22Rv1 (cell line): ENCODE results near the gene OLFM4.

Source experiments
- ZFX ChIP-seq: fragments of 450-650 bp; IDR thresholded peaks from 2 replicates; pipeline ENCODE4 v1.6.1; 2017; ENCODE audit warnings: antibody characterized with exemption, borderline replicate concordance
- TF ChIP-seq, protein P1 (sequence below): fragments of 450-650 bp; IDR thresholded peaks from 2 replicates; pipeline ENCODE4 v1.5.1; 2017; ENCODE audit warnings: mild to moderate bottlenecking

DNA sequence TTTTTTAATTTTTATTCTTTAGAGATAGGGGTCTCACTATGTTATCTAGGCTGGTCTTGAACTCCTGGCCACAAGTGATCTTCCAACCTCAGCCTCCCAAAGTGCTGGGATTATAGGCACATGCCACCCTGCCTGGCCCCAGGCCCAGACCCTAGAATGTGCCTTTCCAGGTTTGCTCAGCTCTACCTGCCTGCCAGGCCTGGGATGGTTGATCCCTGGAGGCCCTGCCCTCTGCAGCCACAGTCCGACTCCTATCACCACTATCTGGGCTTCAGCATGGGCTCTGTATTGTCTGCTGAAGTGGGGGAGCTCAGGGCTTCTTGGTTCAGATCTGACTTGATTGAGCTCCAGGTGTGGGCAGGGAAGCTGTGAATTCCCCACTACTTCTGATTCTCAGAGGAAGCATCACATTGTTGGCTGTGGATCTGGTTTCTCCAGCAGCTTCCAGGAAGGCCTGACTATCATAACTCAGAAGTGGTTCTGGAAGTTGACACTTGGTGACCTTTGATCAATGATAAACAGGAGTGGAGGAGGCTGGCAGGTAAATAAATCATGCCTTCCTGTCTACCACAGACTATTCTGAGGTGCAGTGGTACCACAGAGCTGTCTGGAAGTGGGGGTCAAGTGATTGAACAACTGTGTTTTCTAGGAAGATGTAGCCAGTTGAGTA is 71.9 kb downstream of the OLFM4 start:
- no peak for TF ChIP-seq ZFX
- TF ChIP-seq, protein P1, sequence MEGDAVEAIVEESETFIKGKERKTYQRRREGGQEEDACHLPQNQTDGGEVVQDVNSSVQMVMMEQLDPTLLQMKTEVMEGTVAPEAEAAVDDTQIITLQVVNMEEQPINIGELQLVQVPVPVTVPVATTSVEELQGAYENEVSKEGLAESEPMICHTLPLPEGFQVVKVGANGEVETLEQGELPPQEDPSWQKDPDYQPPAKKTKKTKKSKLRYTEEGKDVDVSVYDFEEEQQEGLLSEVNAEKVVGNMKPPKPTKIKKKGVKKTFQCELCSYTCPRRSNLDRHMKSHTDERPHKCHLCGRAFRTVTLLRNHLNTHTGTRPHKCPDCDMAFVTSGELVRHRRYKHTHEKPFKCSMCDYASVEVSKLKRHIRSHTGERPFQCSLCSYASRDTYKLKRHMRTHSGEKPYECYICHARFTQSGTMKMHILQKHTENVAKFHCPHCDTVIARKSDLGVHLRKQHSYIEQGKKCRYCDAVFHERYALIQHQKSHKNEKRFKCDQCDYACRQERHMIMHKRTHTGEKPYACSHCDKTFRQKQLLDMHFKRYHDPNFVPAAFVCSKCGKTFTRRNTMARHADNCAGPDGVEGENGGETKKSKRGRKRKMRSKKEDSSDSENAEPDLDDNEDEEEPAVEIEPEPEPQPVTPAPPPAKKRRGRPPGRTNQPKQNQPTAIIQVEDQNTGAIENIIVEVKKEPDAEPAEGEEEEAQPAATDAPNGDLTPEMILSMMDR = no peak
